T-cell (primary cell): ENCODE data around the gene VSIG4. TPM values are rescaled to one million over a fixed set of nuclear protein-coding genes. Genes with fewer than 3 reads are reported as not detected.

Experiments used
- ATAC-seq, 4 experiments: fragments of 200-7000 bp in 3 of 4; fragments of 150-1000 bp in 1 of 4; cut with Tn5 transposase; replicated peaks in 1 of 4; 1 replicate in 3 of 4; 2 replicates in 1 of 4; pipeline ENCODE4 v1.10.0; 2021; ENCODE audit warnings: moderate library complexity in 3 of 4, mild to moderate bottlenecking in 2 of 4, moderate number of reproducible peaks in 1 of 4
- CTCF ChIA-PET, 2 donors: fragments of 300-600 bp; sonication (Branson Sonifier 250); formaldehyde crosslinking; loops; one replicate each; lab custom pipeline; 2022; ENCODE audit warnings: antibody characterized with exemption in 2 of 2; lab: Charles Lee
- POLR2A ChIA-PET, 2 donors: fragments of 300-600 bp; sonication (Branson Sonifier 250); formaldehyde crosslinking; loops; one replicate each; lab custom pipeline; 2022; ENCODE audit warnings: antibody characterized with exemption in 2 of 2; lab: Charles Lee
- DNase-seq, 35 experiments: peaks; one replicate each; pipeline versions ENCODE4 v3.0.0 to v3.0.0-alpha.2; 2013 to 2023
- H3K27ac ChIP-seq: one replicate; pipeline ENCODE4 v1.5.1; 2013; ENCODE audit warnings: low read length
- H3K27me3 ChIP-seq, 2 experiments: replicated peaks in 1 of 2; 1 replicate in 1 of 2; 2 replicates in 1 of 2; pipeline versions ENCODE4 v1.6.1 to v1.7.0; 2013; ENCODE audit warnings: low read length in 1 of 2, mixed read lengths in 1 of 2; ENCODE audit not compliant: control insufficient read depth in 2 of 2, insufficient read depth in 2 of 2; ENCODE audit errors: extremely low read depth in 1 of 2
- H3K36me3 ChIP-seq, 2 donors: 1 replicate in 1 of 2; 2 replicates in 1 of 2; pipeline versions ENCODE4 v1.6.1 to v1.7.0; 2013; ENCODE audit warnings: low read length in 1 of 2; ENCODE audit not compliant: control insufficient read depth in 2 of 2, insufficient read depth in 1 of 2; ENCODE audit errors: extremely low read depth in 1 of 2
- H3K4me1 ChIP-seq, 2 experiments: 1 replicate in 1 of 2; 2 replicates in 1 of 2; pipeline versions ENCODE4 v1.6.1 to v1.7.0; 2013; ENCODE audit warnings: low read length in 2 of 2, mixed read lengths in 1 of 2; ENCODE audit not compliant: insufficient read depth in 2 of 2, control insufficient read depth in 1 of 2; ENCODE audit errors: extremely low read depth in 1 of 2
- H3K4me3 ChIP-seq, 2 donors: 1 replicate in 1 of 2; 2 replicates in 1 of 2; pipeline versions ENCODE4 v1.5.1 to v1.7.0; 2013; ENCODE audit warnings: mild to moderate bottlenecking in 2 of 2, low read length in 1 of 2, moderate library complexity in 1 of 2; ENCODE audit not compliant: control insufficient read depth in 1 of 2; ENCODE audit errors: extremely low read depth in 1 of 2
- H3K9me3 ChIP-seq: 2 replicates; pipeline ENCODE4 v1.7.0; 2013
- H3K27ac Mint-ChIP-seq, 2 donors: one replicate each; pipeline ENCODE4 v1.8.0; 2020 to 2021; ENCODE audit warnings: mild to moderate bottlenecking in 2 of 2, mixed read lengths in 2 of 2
- H3K27me3 Mint-ChIP-seq, 2 donors: one replicate each; pipeline ENCODE4 v1.8.0; 2021 to 2022; ENCODE audit warnings: mixed read lengths in 2 of 2
- H3K36me3 Mint-ChIP-seq: one replicate; pipeline ENCODE4 v1.8.0; 2021; ENCODE audit warnings: mixed read lengths
- H3K4me1 Mint-ChIP-seq, 3 donors: one replicate each; pipeline ENCODE4 v1.8.0; 2020 to 2022; ENCODE audit warnings: mixed read lengths in 3 of 3, mild to moderate bottlenecking in 1 of 3
- H3K4me3 Mint-ChIP-seq, 3 donors: one replicate each; pipeline ENCODE4 v1.8.0; 2020 to 2022; ENCODE audit warnings: mild to moderate bottlenecking in 3 of 3, mixed read lengths in 3 of 3, moderate library complexity in 3 of 3
- H3K9me3 Mint-ChIP-seq, 3 donors: one replicate each; pipeline ENCODE4 v1.8.0; 2020 to 2022; ENCODE audit warnings: mixed read lengths in 3 of 3
- WGBS: methylation state at CpG from one replicate; pipeline ENCODE4 v1.1.5; 2013; ENCODE audit warnings: missing lambda C conversion rate; ENCODE audit not compliant: insufficient coverage; 5-methylcytosine and 5-hydroxymethylcytosine counted together
- total RNA-seq, 35 experiments: library from RNA in 6 of 35; stranded (reverse) in 6 of 35; fragments of 120-200 nt in 1 of 35; gene quantifications; one replicate each; pipeline versions ENCODE4 v1.2.1 to v1.2.4 and lab custom pipeline; 2013 to 2026

The VSIG4 gene
- total RNA-seq, 5 donors from 2014 or later (not counting 1 experiment from before 2014, with no cell fraction given): 0.18 to 0.54 (median 0.45) TPM; not detected in 1

DNA sequence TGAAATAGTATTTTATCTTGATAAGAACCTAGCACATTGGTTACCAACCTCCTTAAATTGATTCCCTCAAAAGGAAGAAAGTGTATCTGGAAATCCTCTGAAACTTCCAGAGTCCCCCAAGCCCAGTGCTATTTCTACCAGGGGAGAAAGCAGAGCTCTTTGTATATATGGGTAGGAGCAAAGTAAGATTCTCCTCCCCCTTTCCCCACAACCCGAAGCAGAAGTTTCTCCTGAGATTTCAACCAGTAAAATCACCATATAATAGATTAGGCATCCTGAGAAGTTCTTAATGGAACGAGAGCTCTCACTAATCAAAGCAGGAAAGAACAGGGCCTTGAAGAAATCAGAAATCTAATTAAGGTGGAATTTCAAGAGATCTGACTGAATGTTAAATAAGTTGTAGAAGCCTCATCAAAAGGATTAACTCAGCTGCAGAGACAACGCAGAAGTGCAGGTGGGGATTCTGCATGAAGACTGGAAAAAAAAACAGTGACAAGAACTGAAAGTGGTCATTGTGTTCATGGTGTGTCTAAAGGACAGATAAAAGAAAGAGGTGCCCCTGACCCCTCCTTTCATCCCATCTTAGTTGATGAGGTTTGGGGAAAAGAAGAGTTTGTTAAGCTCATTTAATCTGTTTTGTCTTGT is 39.1 kb downstream of the VSIG4 start:
- ChIA-PET POLR2A (no interaction called here), CTCF (interaction anchor here (0.7 to 1.2 kb wide), 2 partner anchors 11 to 14 kb away, joined by 3 to 4 read pairs; no protein-coding TSS in a partner anchor)
- no peak for DNase-seq
- H3K9me3 Mint-ChIP-seq: no peaks in the 10 kb centered on the region
- H3K27me3 Mint-ChIP-seq: no peaks in the 10 kb centered on the region
- H3K36me3 ChIP-seq: no peaks in the 10 kb centered on the region
- peak overlapping the region in 1 of 2 donors; percentile 75 for H3K27ac Mint-ChIP-seq
- no peak for ATAC-seq
- WGBS: no CpG with 5 or more reads among the region's 3 CpGs
- peaks cover 18 to 43% of the 10 kb centered on the region in 2 experiments for H3K4me1 ChIP-seq
- H3K9me3 ChIP-seq: no peaks in the 10 kb centered on the region
- H3K27ac ChIP-seq: no peak overlapping the region
- H3K4me3 ChIP-seq: no peak overlapping the region
- H3K36me3 Mint-ChIP-seq: no peaks in the 10 kb centered on the region
- H3K27me3 ChIP-seq: no peaks in the 10 kb centered on the region
- H3K4me1 Mint-ChIP-seq: peaks cover 60 to 68% (median 62%) of the 10 kb centered on the region in 3 donors
- peak overlapping the region in 1 of 3 donors; percentile 24 for H3K4me3 Mint-ChIP-seq

DNA sequence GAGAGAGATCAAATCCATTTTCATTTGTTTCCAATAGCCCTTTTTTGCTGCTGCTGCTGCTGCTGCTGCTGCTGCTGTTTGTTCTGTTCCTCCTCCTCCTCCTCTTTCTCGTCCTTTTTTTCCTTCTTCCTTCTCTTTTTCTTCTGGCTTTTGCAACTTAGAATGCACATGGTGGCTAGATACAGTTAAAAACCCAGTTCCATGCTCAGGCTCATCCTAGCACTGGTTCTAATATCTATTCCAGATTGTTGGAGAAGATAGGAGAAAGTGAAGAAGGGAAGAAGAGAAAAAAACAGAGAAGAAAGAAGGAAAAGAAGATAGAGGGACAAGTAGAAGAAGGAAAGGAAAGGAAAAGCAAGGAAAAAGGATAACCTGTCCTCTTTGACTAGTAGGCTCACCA is 39.7 kb downstream of the VSIG4 start:
- H3K4me1 ChIP-seq: peaks cover 18 to 38% of the 10 kb centered on the region in 2 experiments
- POLR2A ChIA-PET: no interaction called here
- H3K27me3 ChIP-seq: no peaks in the 10 kb centered on the region
- no peak overlapping the region for H3K27ac ChIP-seq
- Mint-ChIP-seq H3K36me3 (no peaks in the 10 kb centered on the region), H3K9me3 (no peaks in the 10 kb centered on the region), H3K4me3 (peak overlapping the region in 1 of 3 donors; percentile 24), H3K27ac (peak overlapping the region in 1 of 2 donors; percentile 71), H3K4me1 (peaks cover 54 to 63% (median 56%) of the 10 kb centered on the region in 3 donors), H3K27me3 (no peaks in the 10 kb centered on the region)
- CTCF ChIA-PET: interaction anchor here in 1 of 2 donors (1.2 kb wide), 1 partner anchor 14 kb away, joined by 4 read pairs; no protein-coding TSS in a partner anchor
- no peak overlapping the region for H3K4me3 ChIP-seq
- no peak for DNase-seq
- H3K9me3 ChIP-seq: no peaks in the 10 kb centered on the region
- H3K36me3 ChIP-seq: no peaks in the 10 kb centered on the region
- ATAC-seq: no peak
- no CpG with 5 or more reads among the region's 1 CpG for WGBS

DNA sequence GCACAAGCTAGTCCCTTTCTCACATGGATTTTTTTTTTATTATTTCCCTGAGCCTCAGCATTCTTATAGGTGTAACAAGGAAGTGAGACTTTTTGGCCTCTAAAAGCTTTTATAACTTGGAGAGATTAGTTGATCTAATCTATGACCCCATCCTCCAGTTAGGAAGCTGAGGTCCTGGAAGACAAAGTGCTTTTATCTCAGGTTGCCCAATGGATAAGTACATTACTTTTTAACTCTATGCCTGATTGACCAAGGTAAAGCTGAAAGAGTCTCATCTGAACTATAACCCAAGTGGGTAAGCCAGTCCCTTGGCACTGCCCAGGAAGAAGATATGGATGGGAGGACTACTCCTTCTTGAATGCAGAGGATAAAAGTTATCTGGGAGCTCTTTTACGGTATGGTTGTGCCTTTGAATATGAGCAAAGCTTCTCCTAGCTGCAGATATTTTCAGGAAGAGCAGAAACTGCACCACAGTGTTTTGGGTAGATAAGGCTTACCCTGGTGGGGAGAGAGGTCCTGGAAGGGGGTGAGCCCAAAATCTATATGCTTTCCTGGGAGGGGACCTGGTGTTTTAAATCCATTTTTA is 40.2 kb downstream of the VSIG4 start:
- H3K27ac Mint-ChIP-seq: peak overlapping the region in 1 of 2 donors; percentile 71
- no peaks in the 10 kb centered on the region for H3K9me3 Mint-ChIP-seq
- ChIA-PET CTCF (interaction anchor here (0.7 to 1.3 kb wide), 3 partner anchors 13 to 418 kb away, joined by 3 to 4 read pairs (median 4); no protein-coding TSS in a partner anchor), POLR2A (interaction anchor here in 1 of 2 donors (0.6 kb wide), 1 partner anchor 12 kb away, joined by 4 read pairs; no protein-coding TSS in a partner anchor)
- H3K4me1 Mint-ChIP-seq: peaks cover 51 to 63% (median 52%) of the 10 kb centered on the region in 3 donors
- H3K36me3 ChIP-seq: no peaks in the 10 kb centered on the region
- H3K27ac ChIP-seq: no peak overlapping the region
- DNase-seq (no peak), ATAC-seq (no peak)
- peak overlapping the region in 1 of 3 donors; percentile 24 for H3K4me3 Mint-ChIP-seq
- no peaks in the 10 kb centered on the region for H3K9me3 ChIP-seq
- H3K27me3 ChIP-seq: no peaks in the 10 kb centered on the region
- H3K27me3 Mint-ChIP-seq: no peaks in the 10 kb centered on the region
- WGBS: no CpG with 5 or more reads among the region's 1 CpG
- H3K4me3 ChIP-seq: no peak overlapping the region
- H3K36me3 Mint-ChIP-seq: no peaks in the 10 kb centered on the region
- peaks cover 16 to 33% of the 10 kb centered on the region in 2 experiments for H3K4me1 ChIP-seq

DNA sequence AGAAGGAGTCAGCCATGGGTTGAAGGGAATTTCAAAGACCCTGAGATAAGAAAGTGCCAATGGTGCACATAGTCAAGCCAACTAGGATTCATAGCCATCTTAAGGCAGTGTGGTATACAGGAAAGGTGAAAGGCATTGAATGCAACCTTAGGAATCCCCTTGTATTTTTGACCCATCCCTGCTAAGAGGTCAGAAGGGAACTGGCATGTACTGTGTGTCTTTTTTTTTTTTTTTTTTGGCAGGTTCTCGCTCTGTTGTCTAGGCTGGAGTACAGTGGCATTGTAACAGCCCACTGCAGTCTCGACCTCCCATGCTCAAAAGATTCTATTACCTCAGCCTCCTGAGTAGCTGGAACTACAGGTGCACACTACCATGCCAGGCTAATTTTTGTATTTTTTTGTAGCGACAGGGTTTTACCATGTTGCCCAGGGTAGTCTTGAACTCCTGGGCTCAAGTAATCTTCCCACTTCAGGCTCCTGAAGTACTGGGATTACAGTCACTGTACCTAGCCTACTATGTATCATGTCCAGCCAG is 40.8 kb downstream of the VSIG4 start:
- no CpG with 5 or more reads among the region's 3 CpGs for WGBS
- POLR2A ChIA-PET: interaction anchor here in 1 of 2 donors (0.5 to 0.7 kb wide), 3 partner anchors 13 to 137 kb away, joined by 4 to 6 read pairs (median 6); no protein-coding TSS in a partner anchor
- Mint-ChIP-seq H3K4me3 (no peak overlapping the region), H3K27me3 (no peaks in the 10 kb centered on the region), H3K27ac (no peak overlapping the region), H3K36me3 (no peaks in the 10 kb centered on the region), H3K4me1 (peaks cover 45 to 60% (median 46%) of the 10 kb centered on the region in 3 donors), H3K9me3 (no peaks in the 10 kb centered on the region)
- ATAC-seq (no peak), DNase-seq (no peak)
- no peaks in the 10 kb centered on the region for H3K27me3 ChIP-seq
- CTCF ChIA-PET: interaction anchor here in 1 of 2 donors (0.7 to 1.3 kb wide), 2 partner anchors 14 to 417 kb away, joined by 3 to 4 read pairs; no protein-coding TSS in a partner anchor
- no peak overlapping the region for H3K4me3 ChIP-seq
- no peaks in the 10 kb centered on the region for H3K36me3 ChIP-seq
- no peaks in the 10 kb centered on the region for H3K9me3 ChIP-seq
- H3K4me1 ChIP-seq: peaks cover 16 to 29% of the 10 kb centered on the region in 2 experiments
- no peak overlapping the region for H3K27ac ChIP-seq

DNA sequence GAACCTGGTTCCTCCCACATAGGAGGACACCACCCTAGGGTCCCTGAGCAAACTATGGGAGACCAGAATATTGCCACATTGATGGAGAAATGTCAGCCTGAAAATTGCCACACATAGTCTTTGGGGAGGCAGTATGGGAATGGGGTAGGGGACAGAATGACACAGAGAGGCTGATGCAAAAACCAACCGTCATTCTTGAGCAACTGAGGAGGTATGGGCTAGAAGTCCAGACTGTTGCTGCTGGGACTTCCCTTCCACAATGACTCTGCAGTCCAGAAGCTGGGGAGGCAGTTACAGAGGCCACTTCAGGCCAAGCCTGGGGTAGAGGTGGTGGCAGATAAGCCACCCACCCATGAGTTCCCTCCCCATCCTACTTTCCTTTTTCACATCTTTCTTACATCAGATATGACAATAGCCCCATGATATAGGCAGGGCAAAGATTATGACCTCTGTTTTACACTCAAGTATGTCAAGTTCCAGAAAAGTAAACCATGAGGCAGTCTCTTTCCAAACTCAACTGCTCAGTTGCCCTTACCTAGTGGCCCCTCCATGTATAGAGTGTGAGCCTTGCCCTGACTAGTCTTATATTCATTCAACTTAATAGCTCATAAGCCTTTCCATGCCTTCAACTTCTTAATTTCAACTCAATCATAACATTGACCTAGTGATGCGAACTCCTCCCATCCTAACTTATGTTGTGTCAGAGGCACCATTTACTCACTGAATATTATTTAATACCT is 41.7 kb downstream of the VSIG4 start:
- WGBS: 83% methylated on average over 1 of the region's 2 CpGs
- POLR2A ChIA-PET: interaction anchor here in 1 of 2 donors (0.7 kb wide), 1 partner anchor 115 kb away, joined by 6 read pairs; no protein-coding TSS in a partner anchor
- no peak for ATAC-seq

More for the DNA sequence above, 41.7 kb downstream of the VSIG4 start:
- Histone ChIP-seq H3K9me3 (no peaks in the 10 kb centered on the region), H3K4me3 (no peak overlapping the region), H3K4me1 (peaks cover 14 to 20% of the 10 kb centered on the region in 2 experiments), H3K27me3 (no peaks in the 10 kb centered on the region), H3K27ac (no peak overlapping the region), H3K36me3 (no peaks in the 10 kb centered on the region)
- H3K9me3 Mint-ChIP-seq: no peaks in the 10 kb centered on the region
- no peaks in the 10 kb centered on the region for H3K36me3 Mint-ChIP-seq
- no peaks in the 10 kb centered on the region for H3K27me3 Mint-ChIP-seq
- CTCF ChIA-PET: interaction anchor here in 1 of 2 donors (1.3 kb wide), 1 partner anchor 416 kb away, joined by 4 read pairs; no protein-coding TSS in a partner anchor
- H3K4me3 Mint-ChIP-seq: no peak overlapping the region
- H3K27ac Mint-ChIP-seq: no peak overlapping the region
- peak in 1 of 35 experiments; percentile 30 for DNase-seq
- peaks cover 36 to 58% (median 37%) of the 10 kb centered on the region in 3 donors for H3K4me1 Mint-ChIP-seq
